Activated CD8-positive, alpha-beta memory T cell treated with anti-CD3 and anti-CD28 coated beads, Interleukin-2, amount 50 U/mL, for 48 hours (primary cell): Measurements from ENCODE around the gene CCDC136.
A peak's percentile ranks its signal among the peaks of the same experiment; 100 is the strongest.

Source experiments
- DNase-seq: peaks from one replicate; pipeline ENCODE4 v3.0.0-alpha.2; 2020

CCDC136 gene

GRCh38 chr7:128807191-128807590 is 15.4 kb downstream of the CCDC136 start:
- DNase-seq: no peak

GRCh38 chr7:128809363-128809762 is 17.6 kb downstream of the CCDC136 start:
- DNase-seq: no peak

- no peak for DNase-seq
Measured at GRCh38 chr7:128810473-128810872, 18.7 kb downstream of the CCDC136 start.

GRCh38 chr7:128810997-128811396 is 19.2 kb downstream of the CCDC136 start:
- DNase-seq: no peak

GRCh38 chr7:128811631-128812430 is 20.1 kb downstream of the CCDC136 start:
- DNase-seq: no peak

DNA sequence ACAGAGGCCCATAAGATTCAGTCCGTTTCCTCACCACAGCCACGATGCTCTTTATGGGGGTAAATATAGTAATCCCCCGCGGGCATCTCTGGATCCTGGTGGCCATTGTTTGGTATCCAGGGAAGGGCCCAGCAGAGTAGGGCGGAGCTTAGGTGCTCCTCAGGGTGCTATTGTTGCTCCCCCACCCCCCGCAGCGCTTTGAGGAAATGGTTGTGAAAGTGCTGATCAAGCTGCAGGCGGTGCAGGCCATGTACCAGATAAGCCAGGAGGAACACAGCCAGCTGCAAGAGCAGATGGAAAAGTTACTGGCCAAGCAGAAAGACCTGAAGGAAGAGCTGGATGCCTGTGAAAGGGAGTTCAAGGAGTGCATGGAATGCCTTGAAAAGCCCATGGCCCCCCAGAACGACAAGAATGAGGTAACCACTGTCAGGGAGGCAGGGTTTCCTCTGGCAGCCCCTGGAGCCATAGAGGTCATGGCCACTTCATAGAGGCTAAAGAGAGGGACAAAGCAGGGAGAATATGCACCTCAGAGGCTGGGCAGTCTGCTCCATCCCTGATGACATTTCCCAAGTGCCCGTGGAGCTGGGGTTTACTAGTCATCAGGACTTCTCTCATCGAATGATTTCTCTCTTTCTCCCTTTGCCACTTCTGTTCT is 20.9 kb downstream of the CCDC136 start:
- no peak for DNase-seq

DNA sequence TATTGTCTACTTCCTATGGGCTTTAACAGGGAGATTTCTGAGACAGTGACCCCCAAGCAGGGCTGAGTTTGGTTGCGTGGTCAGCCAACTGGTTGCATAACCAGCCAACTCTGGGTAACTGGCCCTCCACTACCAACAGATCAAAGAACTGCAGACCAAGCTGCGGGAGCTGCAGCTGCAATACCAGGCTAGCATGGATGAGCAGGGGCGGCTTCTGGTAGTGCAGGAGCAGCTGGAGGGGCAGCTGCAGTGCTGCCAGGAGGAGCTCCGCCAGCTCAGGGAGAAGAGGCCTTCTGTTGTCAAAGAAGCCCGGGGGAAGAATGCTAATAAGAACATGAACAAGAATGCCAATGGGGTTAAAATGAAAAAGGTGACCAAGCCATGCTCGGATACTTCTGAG is 22.7 kb downstream of the CCDC136 start:
- no peak for DNase-seq

DNA sequence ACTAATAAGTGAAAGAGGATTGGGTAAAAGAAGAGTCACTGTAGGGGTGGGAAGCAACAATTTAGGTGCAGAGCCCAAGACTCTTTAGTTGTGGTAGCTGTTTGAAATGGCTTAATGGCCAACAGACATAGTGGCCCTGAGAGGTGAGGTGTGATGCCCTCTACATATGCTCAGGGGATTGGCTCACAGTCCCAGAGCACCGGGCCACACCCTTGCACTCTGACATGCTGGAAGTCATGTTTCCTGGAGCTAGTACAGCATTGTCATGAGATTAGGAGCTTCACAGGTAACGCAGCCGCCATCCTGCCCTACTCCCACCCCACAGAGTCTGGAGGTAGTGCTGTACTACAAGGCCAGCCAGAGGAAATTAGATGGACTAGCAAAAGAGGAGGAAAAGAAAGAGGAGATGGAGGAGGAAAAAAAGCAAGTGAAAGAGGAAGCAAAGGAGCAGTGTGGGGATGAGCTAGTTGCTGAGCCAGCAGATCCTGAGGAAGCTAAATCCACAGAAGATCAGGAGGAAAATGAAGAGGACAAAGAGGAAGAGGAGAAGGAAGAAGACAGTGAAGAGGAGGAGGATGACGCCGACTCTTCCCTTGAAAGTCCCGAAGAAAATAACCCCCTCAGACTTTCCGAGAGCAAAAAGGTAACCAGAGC is 23.6 kb downstream of the CCDC136 start:
- DNase-seq: no peak

GRCh38 chr7:128818694-128819093 is 26.9 kb downstream of the CCDC136 start:
- no peak for DNase-seq

GRCh38 chr7:128821724-128822123 is 30.0 kb downstream of the CCDC136 start:
- no peak for DNase-seq

DNA sequence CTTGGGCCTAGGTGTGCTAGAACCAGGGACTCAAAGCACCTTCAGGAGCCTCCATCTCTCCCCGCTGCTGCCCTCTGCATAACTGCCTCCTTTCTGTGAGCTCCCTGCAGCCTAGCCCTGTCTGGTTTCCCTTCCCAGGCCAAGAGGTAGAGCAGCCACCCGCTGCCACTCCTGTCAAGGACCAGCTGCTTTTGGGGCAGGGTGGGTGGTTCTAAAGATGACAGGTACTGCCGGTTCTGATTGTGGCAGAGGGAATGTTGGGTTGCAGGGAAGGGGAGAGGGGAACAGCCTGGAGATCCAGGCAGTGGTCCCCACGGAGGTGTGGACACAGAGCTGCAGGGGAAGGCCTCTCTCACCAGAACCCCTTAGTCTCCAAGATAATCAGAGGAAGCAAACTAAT is 34.7 kb downstream of the CCDC136 start:
- DNase-seq: no peak

GRCh38 chr7:128826916-128827247 is 35.1 kb downstream of the CCDC136 start:
- no peak for DNase-seq

- DNase-seq: no peak
Measured at GRCh38 chr7:128827248-128827958, 35.6 kb downstream of the CCDC136 start.

DNA sequence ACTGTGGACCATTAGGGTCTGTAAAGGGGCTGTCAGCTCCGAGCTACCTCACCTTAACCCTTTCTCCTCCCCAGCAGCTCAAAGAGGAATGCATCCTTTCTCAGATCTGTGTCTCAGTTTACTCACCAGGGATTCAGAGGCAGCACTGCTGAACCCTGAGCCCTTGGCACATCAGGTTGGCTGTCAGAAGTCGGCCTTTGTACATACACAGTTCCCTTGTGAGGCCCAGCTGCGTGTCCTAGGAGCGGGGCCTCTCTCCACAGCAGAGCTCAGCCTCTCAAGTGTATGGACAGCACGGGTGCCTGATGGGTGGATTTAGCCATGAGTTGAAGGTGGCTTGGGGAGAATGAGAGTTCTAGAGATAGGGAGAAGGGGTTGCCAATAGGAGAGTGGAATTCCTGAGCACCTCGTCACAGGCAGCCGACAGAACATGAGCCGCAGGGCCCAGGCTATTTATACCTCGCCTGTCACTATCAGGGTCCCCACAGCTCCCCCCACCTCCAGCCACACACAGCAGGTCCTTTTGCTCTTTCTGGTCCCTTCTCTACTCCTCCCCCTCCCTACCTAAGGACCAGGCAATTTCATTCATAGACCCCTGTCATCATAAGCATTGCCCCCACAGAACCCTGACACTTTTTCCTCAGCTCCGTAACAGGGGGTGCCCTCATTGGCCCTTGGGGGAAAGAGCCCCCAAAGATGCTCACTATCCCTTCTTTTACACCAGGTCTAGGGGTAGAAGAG is 36.4 kb downstream of the CCDC136 start:
- DNase-seq: no peak

GRCh38 chr7:128829391-128830166 is 37.8 kb downstream of the CCDC136 start:
- no peak for DNase-seq

GRCh38 chr7:128830231-128831177 is 38.7 kb downstream of the CCDC136 start, which contains the start of gene FLNC:
TSS of gene FLNC (plus strand) at chr7:128830406. CDS start at chr7:128830638, 232 bp downstream.
- peak; percentile 66 for DNase-seq

DNA sequence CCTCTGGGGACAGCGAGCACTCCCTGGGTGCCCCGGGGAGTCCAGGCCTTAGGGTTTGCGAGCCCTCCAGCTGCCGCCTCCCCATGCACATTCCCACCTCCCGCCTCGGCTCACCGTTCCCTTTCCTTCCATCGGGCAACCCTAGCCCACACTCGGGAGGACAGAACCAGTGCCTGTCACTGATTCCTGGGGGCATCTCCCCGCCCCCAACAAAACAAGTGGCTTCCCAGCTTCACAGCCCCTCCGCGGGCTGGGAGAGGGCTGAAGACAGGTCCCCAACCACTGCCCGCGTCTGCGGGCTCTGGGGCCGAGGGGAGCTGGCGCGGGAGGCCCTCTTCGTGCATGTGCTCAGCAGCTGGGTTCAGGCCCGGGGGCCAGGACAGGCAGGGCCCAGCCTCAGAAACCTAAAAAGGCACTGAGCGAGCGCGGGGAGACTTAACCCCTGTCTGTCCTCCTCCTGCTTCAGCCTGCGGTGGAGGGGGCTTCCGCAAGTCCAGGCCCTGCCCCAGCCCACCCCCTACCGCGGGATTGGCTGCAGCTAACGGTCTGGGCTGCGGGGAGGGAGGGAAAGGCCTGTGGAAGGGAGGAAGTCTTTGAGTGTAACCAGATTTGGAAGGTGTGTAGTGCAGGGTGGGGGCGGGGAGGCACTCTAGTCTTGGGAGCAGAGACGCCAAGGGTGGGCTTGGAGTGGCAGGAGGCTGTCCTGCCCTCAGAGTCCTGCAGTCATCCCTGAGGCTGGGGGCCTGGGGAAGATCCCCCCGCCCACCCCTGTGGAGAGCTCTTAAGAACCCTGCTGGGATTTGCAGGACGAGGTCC is 39.6 kb downstream of the CCDC136 start:
- peak; percentile 63 for DNase-seq

DNA sequence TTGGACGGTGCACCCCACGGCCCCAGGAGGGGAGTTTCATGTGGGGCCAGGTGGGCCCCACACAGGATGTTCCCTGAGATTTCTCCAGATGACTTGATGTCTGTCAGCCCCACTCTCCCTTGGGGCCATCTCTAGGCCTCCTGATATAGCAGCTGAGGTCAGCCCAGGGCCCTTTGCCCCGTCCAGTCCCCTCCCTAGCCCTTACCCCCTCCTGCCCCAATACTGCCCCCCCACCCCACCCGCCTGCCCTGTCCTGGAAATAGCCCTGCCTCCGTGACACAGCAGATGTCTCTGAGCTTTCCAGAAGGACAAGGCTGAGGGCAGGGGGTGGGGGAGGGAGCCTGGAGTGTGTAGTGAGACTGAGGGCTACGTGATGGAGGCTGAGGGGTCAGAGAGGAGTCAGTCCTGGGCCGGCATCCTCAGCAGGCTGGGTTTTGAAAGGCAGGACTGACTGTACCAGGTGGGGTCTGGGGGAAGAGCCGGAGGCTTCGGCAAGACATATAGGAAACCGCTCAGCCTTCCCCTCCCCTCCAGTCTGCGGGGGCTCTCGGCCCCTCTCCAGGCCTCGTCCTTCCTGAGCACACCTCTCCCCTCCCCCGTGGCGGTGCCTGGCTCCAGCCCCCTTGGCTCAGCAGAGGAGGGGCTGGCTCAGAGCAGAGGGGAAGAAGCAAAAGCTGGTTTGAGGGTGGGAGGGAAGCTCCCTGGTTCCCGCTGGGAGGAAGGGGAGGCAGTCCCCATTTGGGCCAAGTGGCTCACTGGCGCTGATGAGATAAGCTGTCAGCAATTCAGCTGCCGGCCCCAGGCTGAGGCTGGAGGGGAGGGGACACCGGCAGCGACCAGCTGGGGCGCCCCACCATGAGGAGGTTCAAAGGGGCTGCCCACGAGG is 40.5 kb downstream of the CCDC136 start:
- no peak for DNase-seq

- DNase-seq: no peak
Measured at GRCh38 chr7:128832880-128833147, 41.0 kb downstream of the CCDC136 start.
